K562 (cell line): Measurements from ENCODE around the gene LMAN2L. TPM values are rescaled to one million over a fixed set of nuclear protein-coding genes. Genes with fewer than 3 reads are reported as not detected.

Experiments used
- BHLHE40 ChIP-seq: IDR thresholded peaks from 2 replicates; pipeline ENCODE4 v1.6.1; 2011; ENCODE audit warnings: low read length, improper control_type of control experiment
- CREB3L1 ChIP-seq: fragments of 450-650 bp; IDR thresholded peaks from 2 replicates; pipeline ENCODE4 v1.6.1; 2014; ENCODE audit warnings: low read depth, mild to moderate bottlenecking, moderate library complexity, borderline replicate concordance
- CREM ChIP-seq: IDR thresholded peaks from 2 replicates; pipeline ENCODE4 v1.6.1; 2014; ENCODE audit warnings: antibody characterized with exemption, low read depth
- FOXK2 ChIP-seq, 2 experiments: fragments of 450-650 bp; IDR thresholded peaks in 1 of 2; conservative IDR thresholded peaks in 1 of 2; 2 replicates each; pipeline ENCODE4 v1.6.1; 2016; ENCODE audit warnings: low read depth in 2 of 2, mild to moderate bottlenecking in 1 of 2
- GABPA ChIP-seq: fragments of 200-800 bp; sonication (Bioruptor generic); conservative IDR thresholded peaks from 2 replicates; pipeline ENCODE4 v1.6.1; 2016; ENCODE audit warnings: low read depth, missing genetic modification characterization, missing compliant biosample characterization
- NFYB ChIP-seq: IDR thresholded peaks from 2 replicates; pipeline ENCODE4 v1.6.1; 2011; ENCODE audit warnings: mild to moderate bottlenecking, moderate library complexity; ENCODE audit not compliant: insufficient read length; ENCODE audit errors: extremely low read depth
- NRF1 ChIP-seq, 2 experiments: fragments of 450-650 bp; IDR thresholded peaks in 1 of 2; conservative IDR thresholded peaks in 1 of 2; 2 replicates each; pipeline ENCODE4 v1.6.1; 2014; ENCODE audit warnings: mild to moderate bottlenecking in 2 of 2
- PHB2 ChIP-seq: fragments of 450-650 bp; IDR thresholded peaks from 2 replicates; pipeline ENCODE4 v1.6.1; 2017; ENCODE audit warnings: low read depth
- PHF20 ChIP-seq: fragments of 450-650 bp; IDR thresholded peaks from 2 replicates; pipeline ENCODE4 v1.6.1; 2018; ENCODE audit not compliant: partially characterized antibody
- PRDM10 ChIP-seq: fragments of 450-650 bp; IDR thresholded peaks from 2 replicates; pipeline ENCODE4 v1.6.1; 2018; ENCODE audit not compliant: partially characterized antibody
- RBBP5 ChIP-seq: fragments of 200-600 bp; sonication (generic); IDR thresholded peaks from 2 replicates; pipeline ENCODE4 v1.6.1; 2012; ENCODE audit warnings: borderline replicate concordance, mild to moderate bottlenecking, low read length, control low read depth, inconsistent platforms; ENCODE audit not compliant: insufficient read depth, poor library complexity, severe bottlenecking
- SREBF1 ChIP-seq: fragments of 150-350 bp; IDR thresholded peaks from 2 replicates; pipeline ENCODE4 v1.6.1; 2014; ENCODE audit warnings: antibody characterized with exemption, low read depth, low read length, borderline replicate concordance
- TAF1 ChIP-seq: IDR thresholded peaks from 2 replicates; pipeline ENCODE4 v1.6.1; 2011; ENCODE audit warnings: mild to moderate bottlenecking, low read length, moderate library complexity; ENCODE audit not compliant: insufficient read depth, control insufficient read depth, severe bottlenecking; ENCODE audit errors: extremely low read depth
- ZBTB12 ChIP-seq: fragments of 250-450 bp; sonication (Bioruptor Pico); IDR thresholded peaks from 2 replicates; pipeline ENCODE4 v1.4.0; 2020
- ZNF668 ChIP-seq: fragments of 250-450 bp; sonication (Bioruptor Pico); IDR thresholded peaks from 2 replicates; pipeline ENCODE4 v1.8.0; 2022; ENCODE audit warnings: mild to moderate bottlenecking, inconsistent platforms
- ZNF740 ChIP-seq, 3 experiments: fragments of 200-800 bp in 1 of 3; sonication (Bioruptor generic) in 1 of 3; sonication (generic) in 1 of 3; formaldehyde crosslinking in 1 of 3; IDR thresholded peaks; 2 replicates each; pipeline versions ENCODE4 v1.6.1 to v1.8.0; 2016 to 2022; ENCODE audit warnings: mild to moderate bottlenecking in 2 of 3, missing compliant biosample characterization in 2 of 3, missing genetic modification characterization in 2 of 3, missing genetic modification reagents in 1 of 3
- polyA plus RNA-seq, 8 experiments: library from polyadenylated mRNA; depleted of rRNA in 4 of 8; stranded (reverse) in 5 of 8; unstranded in 3 of 8; fragments of >200 nt; fragmentation: Nextera tagmentation in 2 of 8; fragmentation: Illumina TruSeq in 1 of 8; extraction: Ambion mirVana in 2 of 8; extraction: Trizol in 1 of 8; gene quantifications; 2 replicates each; pipeline versions ENCODE4 v1.2.1 to v1.2.3, GENCODE V29; 2011 to 2014; ENCODE audit warnings: inconsistent platforms in 1 of 8, missing spikeins in 1 of 8
- total RNA-seq, 7 experiments: library from RNA; depleted of rRNA in 6 of 7; stranded (reverse); fragments of >200 nt in 6 of 7; fragmentation: Illumina TruSeq in 2 of 7; extraction: Trizol in 2 of 7; gene quantifications; 2 replicates each; pipeline versions ENCODE4 v1.2.1 to v1.2.3, GENCODE V29; 2011 to 2021; ENCODE audit warnings: low replicate concordance in 1 of 7

The LMAN2L gene
- total and polyA plus RNA-seq, 9 of the 15 experiments (the other 6 are each of a cell fraction or from before 2014, with no cell fraction given), result 7.2 to 37.7 (median 12.5) TPM

- TF ChIP-seq CREB3L1 (peak; percentile 62; the same call in 1 of the 2 replicates), PRDM10 (peak; percentile 5), ZNF668 (CRISPR knock-in tag) (no peak), ZBTB12 (no peak), FOXK2 (conservative IDR thresholded peaks at IDR 0.05 in 1 of 2, IDR thresholded peaks at IDR 0.05 in 1 of 2; ENCODE audit: low read depth in 2 of 2) (peak in 1 of 2 experiments; percentile 19; a peak in 2 of 4 replicates), TAF1 (peak; percentile 58), PHB2 (no peak), BHLHE40 (peak; percentile 95), NRF1 (conservative IDR thresholded peaks at IDR 0.05 in 1 of 2, IDR thresholded peaks at IDR 0.05 in 1 of 2) (peak; percentile 72 to 79), NFYB (peak; percentile 85), GABPA (tag) (0 out of 2 replicates have a peak, but pooled peaks have one; percentile 46), CREM (peak; percentile 58; the same call in 1 of the 2 replicates), SREBF1 (no peak), RBBP5 (peak; percentile 72), ZNF740 (CRISPR knock-in tag; IDR thresholded peaks at IDR 0.05) (peak; percentile 98), ZNF740 (tag; IDR thresholded peaks at IDR 0.05) (peak in 1 of 2 experiments; percentile 91; a peak in 2 of 4 replicates), PHF20 (peak; percentile 62)
These were observed at the start of gene LMAN2L (continued) for GRCh38 chr2:96739633-96740428.
